Activated B cell treated with CpG ODN at 0.5 μM for 24 hours (primary cell): ENCODE data around the gene JMJD4. TPM values are rescaled to one million over a fixed set of nuclear protein-coding genes. Genes with fewer than 3 reads are reported as not detected.

Experiments used
- ATAC-seq: fragments of 200-7000 bp; cut with Tn5 transposase; one replicate; pipeline ENCODE4 v1.10.0; 2021; ENCODE audit warnings: low read depth, mild to moderate bottlenecking, moderate library complexity
- CTCF ChIA-PET: fragments of 350-600 bp; sonication (Branson Sonifier 250); formaldehyde crosslinking; loops from one replicate; lab custom pipeline; 2021; ENCODE audit warnings: antibody characterized with exemption; lab: Charles Lee
- POLR2A ChIA-PET: fragments of 350-600 bp; sonication (Branson Sonifier 250); formaldehyde crosslinking; loops from one replicate; lab custom pipeline; 2021; ENCODE audit warnings: antibody characterized with exemption; lab: Charles Lee
- DNase-seq: peaks from one replicate; pipeline ENCODE4 v3.0.0; 2022
- H3K27ac Mint-ChIP-seq: one replicate; pipeline ENCODE4 v1.8.0; 2020; ENCODE audit warnings: mixed read lengths
- H3K27me3 Mint-ChIP-seq: one replicate; pipeline ENCODE4 v1.8.0; 2021; ENCODE audit warnings: mixed read lengths
- H3K36me3 Mint-ChIP-seq: one replicate; pipeline ENCODE4 v1.8.0; 2021; ENCODE audit warnings: low read depth, mixed read lengths
- H3K4me1 Mint-ChIP-seq: one replicate; pipeline ENCODE4 v1.8.0; 2021; ENCODE audit warnings: mixed read lengths
- H3K4me3 Mint-ChIP-seq: one replicate; pipeline ENCODE4 v1.8.0; 2020; ENCODE audit warnings: mild to moderate bottlenecking, mixed read lengths
- H3K9me3 Mint-ChIP-seq: one replicate; pipeline ENCODE4 v1.8.0; 2020; ENCODE audit warnings: mixed read lengths
- CTCF ChIP-seq: fragments of 200-600 bp; IDR thresholded peaks from one replicate; pipeline ENCODE4 v1.8.0; 2022; ENCODE audit warnings: antibody characterized with exemption, mild to moderate bottlenecking
- intact Hi-C: fragments of 100-400 bp; cut with micrococcal nuclease; formaldehyde crosslinking; loops from one replicate; pipeline ENCODE4 v1.15.1; 2024
- total RNA-seq: library from RNA; stranded (reverse); gene quantifications from 2 replicates; pipeline ENCODE4 v1.2.3, GENCODE V29; 2022

JMJD4 gene
- total RNA-seq, result 23.5 and 26.7 TPM in 2 replicates

DNA sequence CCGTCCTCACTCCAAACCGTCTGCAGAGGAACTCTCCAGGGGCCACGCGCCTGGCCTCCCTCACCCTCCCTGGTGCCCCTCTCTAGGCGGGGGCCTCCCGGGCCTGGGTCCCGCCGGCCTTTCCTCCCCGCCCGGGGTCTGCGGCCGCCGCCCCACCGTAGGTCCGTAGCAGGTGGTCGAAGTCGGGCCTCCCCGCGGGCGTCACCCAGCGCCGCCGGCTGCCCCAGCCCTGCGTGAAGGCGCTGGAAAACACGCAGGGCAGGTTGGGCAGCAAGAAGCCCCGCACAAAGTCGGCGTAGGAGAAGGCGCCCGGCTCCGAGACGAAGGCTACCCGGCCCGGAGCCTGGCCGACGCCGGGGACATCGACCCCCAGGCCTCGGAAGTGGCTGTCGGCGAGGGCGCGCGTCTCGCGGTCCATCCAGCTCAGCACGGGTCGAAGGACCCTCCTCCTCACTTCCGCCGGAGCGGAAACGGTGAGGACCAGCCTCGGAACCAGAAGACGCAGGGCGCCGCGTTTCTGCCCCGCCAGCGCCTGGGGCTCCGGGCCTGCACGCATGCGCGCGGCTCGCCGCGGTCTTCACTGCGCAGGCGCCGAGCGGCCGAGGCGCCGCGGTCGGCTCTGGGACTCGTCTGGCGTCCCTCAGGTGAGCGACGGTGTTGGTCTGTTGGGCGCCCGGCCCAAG is at the start of gene JMJD4, which contains the start of gene SNAP47:
JMJD4 (minus strand) TSS at position 447 of the 683 bp plus-strand sequence; CDS start at position 418, 29 bp downstream.
SNAP47 (plus strand) TSS at position 580 of the 683 bp plus-strand sequence. CDS start 12,302 bp downstream, outside the sequence.
- CTCF ChIA-PET, result no interaction called here
- peak within 1 kb of the TSS; percentile 87 for H3K4me3 Mint-ChIP-seq
- H3K4me1 Mint-ChIP-seq, result peaks cover 42% of the 10 kb centered on the region
- ATAC-seq, result peak; percentile 91
- no peak for TF ChIP-seq CTCF
- intact Hi-C loops, result loop anchor here (1.0 to 5.0 kb wide), 7 partner anchors 52 to 795 kb away; partner anchors contain the start of genes ARF1, COQ8A and ZNF678
- POLR2A ChIA-PET, result interaction anchor here (0.7 to 2.1 kb wide), 8 partner anchors 11 to 1037 kb away, joined by 3 to 6 read pairs (median 4); partner anchors contain the start of genes IBA57 and ZNF678
- peaks cover 21% of the 10 kb centered on the region for H3K36me3 Mint-ChIP-seq
- peak; percentile 97 for DNase-seq
- H3K27me3 Mint-ChIP-seq, result no peaks in the 10 kb centered on the region
- no peaks in the 10 kb centered on the region for H3K9me3 Mint-ChIP-seq
- H3K27ac Mint-ChIP-seq, result peak within 1 kb of the TSS; percentile 78

DNA sequence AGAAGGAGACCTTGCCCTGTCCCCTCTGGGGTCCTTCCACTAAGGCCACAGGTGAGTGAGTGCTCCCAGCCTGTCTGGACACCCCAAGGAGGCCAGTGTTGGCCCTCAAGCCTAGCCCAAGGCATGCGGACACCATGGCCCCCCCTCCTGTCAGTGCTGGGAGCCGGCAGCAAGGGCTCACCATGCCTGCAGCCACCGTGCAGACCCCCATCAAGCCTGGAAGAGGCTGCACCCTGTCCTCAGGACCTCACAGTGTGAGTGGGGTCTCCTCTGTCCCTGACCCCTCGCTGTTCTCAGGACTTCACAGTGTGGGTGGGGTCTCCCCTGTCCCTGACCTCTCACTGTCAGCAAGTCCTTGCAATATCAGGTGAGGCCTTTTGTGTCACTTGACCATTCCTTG is 47.1 kb upstream of the JMJD4 start:
- DNase-seq (no peak), ATAC-seq (no peak)
- H3K36me3 Mint-ChIP-seq, result peaks cover 13% of the 10 kb centered on the region
- ChIA-PET POLR2A (no interaction called here), CTCF (interaction anchor here (1.0 kb wide), 1 partner anchor 16 kb away, joined by 3 read pairs; no protein-coding TSS in a partner anchor)
- no peak overlapping the region for H3K4me3 Mint-ChIP-seq
- H3K27me3 Mint-ChIP-seq, result no peaks in the 10 kb centered on the region
- intact Hi-C loops, result no loop called here
- peaks cover 17% of the 10 kb centered on the region for H3K4me1 Mint-ChIP-seq
- TF ChIP-seq CTCF, result no peak
- H3K27ac Mint-ChIP-seq, result no peak overlapping the region
- H3K9me3 Mint-ChIP-seq, result no peaks in the 10 kb centered on the region

GRCh38 chr1:227781314-227781930 is 46.3 kb upstream of the JMJD4 start:
- Mint-ChIP-seq H3K4me1 (peaks cover 11% of the 10 kb centered on the region), H3K4me3 (no peak overlapping the region), H3K27ac (no peak overlapping the region), H3K27me3 (no peaks in the 10 kb centered on the region), H3K9me3 (no peaks in the 10 kb centered on the region), H3K36me3 (peaks cover 18% of the 10 kb centered on the region)
- DNase-seq (no peak), ATAC-seq (no peak)
- ChIA-PET POLR2A (no interaction called here), CTCF (interaction anchor here (1.0 kb wide), 1 partner anchor 15 kb away, joined by 3 read pairs; no protein-coding TSS in a partner anchor)
- TF ChIP-seq CTCF, result no peak
- intact Hi-C loops, result no loop called here

DNA sequence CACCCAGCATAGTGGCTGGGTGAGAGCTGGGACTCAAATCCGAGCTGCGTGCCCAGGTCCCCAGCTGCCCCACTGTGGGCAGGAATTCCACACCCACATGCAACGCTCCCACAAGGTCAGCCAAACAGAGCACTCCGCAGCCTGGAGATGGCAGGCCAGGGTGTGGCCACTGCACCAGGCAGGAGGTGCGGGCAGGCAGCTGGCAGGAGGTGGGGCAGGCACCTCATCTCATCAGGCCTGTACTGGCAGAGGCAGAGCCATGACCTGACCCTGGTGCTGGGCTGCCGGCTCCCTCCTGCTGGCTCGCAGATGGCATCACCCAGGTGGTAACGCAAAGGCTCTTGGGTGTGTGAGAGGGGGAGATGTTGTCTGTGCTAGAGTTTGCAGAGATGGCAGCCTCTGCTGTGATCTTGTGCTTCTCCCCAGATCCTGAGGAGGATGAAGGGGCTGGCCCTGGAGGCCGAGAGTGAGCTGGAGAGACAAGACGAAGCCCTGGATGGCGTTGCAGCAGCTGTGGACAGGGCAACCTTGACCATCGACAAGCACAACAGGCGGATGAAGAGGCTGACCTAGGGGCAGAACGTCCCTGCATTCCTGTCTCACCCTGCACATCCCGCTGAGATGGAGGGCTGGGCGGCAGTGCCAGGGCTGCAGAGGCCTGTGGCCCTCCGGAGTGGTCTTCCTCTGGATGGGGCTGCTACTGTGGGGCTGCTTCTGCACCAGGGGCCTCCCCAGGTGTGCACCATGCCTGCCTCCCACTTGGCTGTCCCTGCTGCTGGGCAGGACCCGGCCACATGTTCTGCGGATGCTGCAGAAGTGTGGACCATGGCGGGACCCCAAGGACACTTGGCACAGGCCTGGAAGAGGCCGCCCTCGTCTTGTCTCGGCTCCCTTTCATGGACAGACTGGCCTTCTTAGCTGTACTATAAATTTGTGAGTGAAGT is 45.3 kb upstream of the JMJD4 start:
- ATAC-seq (no peak), DNase-seq (peak; percentile 6)
- Mint-ChIP-seq H3K9me3 (no peaks in the 10 kb centered on the region), H3K36me3 (peaks cover 23% of the 10 kb centered on the region), H3K4me1 (peaks cover under 1% of the 10 kb centered on the region), H3K27me3 (no peaks in the 10 kb centered on the region), H3K27ac (no peak overlapping the region), H3K4me3 (no peak overlapping the region)
- ChIA-PET CTCF (no interaction called here), POLR2A (no interaction called here)
- TF ChIP-seq CTCF, result no peak
- intact Hi-C loops, result no loop called here
